HG03521 (cell line): Measurements from ENCODE around the gene GRK1.

ENCODE experiments used
- ATAC-seq: cut with Tn5 transposase; IDR thresholded peaks from one replicate; pipeline ENCODE4 v1.9.1; 2021; ENCODE audit warnings: mild to moderate bottlenecking, moderate library complexity; ENCODE audit not compliant: unreplicated experiment

GRK1 gene

DNA sequence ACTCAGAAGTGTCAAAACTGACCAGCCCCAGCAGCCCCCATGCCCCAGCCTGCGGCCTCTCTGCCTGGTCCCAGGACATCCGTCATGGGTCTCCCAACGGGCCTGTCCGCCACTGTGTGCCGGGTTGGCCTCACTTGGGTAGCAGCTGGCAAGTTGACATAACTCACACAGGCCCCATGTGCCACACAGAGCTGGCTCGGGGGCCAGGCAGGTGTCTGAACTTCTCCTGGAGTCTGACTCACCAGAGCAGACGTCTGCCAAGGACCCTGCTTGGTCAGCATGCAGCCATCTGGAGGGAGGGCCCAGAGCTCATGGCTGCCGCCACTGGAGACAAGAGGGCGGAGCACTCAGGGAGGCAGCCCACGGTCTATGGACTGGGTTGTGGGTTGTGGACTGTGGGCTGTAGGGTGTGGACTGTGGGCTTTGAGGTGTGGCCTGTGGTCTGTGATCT is 60.0 kb downstream of the GRK1 start:
- no peak for ATAC-seq

DNA sequence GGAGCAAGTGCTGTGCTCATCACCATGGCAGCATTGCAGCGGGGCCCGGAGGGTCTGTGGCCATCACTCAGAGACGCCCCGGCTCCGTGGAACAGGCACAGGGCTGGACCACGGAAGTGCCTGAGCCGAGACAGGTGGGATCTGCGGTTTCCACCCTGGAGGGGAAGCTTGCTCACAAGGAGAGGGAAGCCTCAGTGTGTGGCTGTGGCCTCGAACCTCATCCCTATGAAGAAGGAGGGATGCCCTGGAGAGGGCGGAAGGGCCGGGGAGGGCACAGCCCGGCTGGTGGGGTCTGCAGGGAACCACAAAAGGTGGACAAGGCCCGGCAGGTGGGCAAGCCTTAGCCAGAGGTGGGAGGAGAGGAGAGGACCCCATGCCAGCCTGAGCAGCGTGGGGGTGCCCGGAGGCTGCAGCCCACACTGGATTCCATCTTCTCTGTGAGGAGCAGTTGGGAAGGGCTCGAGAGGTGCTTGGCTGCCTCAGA is 61.6 kb downstream of the GRK1 start:
- ATAC-seq = no peak

DNA sequence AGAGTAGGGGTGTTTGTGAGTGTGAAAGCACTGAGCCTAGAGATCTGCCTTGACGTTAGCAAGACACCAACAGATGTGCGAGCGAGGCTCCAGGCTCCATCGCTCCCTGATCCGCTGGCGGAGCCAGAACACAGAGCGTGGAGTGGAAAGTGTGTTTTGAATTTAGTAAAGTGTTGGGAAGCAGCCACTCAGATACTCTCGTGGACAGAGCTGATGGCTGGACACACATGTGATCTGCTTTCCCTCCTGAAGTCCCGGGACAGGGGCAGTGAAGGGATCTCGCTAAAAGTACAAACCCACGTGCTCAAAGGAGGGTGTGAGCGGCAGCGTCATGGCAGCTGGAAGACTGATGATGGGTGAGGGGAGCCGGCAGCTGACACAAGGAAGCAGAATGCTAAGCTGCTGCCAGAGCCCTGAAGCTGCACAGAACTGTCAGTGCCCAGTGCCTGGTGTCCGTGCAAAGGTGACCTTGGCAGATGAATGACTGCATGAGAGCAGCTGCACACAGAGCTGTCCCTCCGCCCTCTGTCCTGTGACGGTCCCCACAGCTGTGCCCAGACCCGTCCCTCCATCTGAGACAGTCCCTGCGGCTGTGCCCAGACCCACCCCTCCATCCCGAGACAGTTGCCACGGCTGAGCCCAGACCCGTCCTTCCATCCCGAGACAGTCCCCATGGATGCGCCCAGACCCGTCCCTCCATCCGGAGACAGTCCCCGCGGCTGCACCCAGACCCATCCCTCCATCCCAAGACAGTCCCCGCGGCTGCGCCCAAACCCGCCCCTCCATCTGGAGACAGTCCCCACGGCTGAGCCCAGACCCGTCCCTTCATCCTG is 62.4 kb downstream of the GRK1 start:
- ATAC-seq = no peak

DNA sequence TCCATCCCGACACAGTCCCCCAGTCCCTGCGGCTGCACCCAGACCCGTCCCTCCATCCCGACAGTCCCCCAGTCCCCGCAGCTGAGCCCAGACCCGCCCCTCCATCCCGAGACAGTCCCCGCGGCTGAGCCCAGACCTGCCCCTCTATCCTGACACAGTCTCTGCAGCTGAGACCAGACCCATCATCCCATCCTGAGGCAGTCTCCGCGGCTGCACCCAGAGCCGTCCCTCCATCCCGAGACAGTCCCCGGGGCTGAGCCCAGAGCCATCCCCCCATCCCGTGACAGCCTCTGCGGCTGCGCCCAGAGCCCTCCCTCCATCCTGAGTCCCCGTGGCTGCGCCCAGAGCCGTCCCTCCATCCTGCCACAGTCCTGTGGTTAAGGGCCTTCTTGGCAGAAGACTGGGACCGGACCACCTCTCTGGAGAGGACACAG is 63.3 kb downstream of the GRK1 start:
- no peak for ATAC-seq

DNA sequence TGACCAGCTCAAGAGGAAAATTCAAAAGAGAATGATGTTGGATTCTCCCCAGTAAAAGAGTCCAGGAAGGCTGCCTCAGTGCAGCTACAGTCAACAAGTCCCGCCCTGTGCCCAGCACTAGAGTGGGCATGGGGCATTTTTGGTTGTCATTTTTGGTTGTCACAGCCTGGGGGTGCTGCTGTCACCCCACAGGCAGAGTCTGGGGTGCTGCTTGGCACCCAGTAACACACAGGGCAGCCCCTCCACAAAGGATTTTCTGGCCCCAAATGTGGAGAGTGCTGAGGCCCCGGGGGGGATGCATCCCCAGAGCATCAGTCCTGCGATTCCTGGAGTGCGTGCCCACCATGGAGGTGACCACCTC is 63.8 kb downstream of the GRK1 start:
- ATAC-seq = no peak

DNA sequence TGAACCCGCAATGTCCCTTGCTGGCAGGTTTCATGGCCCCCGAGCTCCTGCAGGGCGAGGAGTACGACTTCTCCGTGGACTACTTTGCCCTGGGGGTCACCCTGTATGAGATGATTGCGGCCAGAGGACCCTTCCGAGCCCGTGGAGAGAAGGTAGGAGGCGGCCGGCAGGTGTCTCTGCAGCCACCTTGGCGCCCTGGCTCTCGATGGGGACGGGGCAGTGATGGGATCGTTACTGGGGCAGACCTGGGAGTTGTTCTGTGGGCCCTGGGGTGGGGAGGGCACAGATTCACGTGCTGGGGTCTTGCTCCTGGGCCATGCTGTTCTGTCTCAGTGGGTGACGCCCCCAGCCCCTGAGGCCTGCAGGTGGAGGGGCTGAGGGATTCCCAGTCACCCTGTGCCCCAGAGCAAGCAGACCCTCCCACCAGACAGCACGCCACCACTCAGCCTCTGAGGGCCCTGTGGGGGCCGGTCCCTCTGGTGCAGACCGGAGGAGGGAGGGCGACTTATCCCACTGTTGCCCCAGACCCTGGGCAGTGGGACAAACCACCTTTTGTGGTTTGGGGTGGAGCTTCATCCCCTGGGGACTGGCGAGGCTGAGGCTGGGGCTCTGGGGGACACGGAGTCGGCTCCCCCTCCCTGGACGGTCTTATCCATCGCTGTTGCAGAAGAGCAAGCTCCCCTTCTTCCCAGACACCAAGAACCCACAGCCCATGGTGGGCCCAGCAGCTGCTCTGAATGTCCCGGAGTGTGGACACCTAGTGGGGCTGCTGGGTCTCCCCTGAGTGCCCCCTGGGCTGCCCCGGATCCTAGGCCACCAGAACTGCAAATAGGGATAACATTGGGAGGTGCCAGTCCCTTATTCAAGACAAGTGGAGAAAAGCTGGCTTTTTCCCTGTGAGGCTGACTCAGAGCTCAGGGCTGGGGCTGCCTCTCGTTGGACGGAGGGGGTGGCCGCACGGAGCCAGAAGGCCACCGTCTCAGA is 64.5 kb downstream of the GRK1 start:
- ATAC-seq = no peak

DNA sequence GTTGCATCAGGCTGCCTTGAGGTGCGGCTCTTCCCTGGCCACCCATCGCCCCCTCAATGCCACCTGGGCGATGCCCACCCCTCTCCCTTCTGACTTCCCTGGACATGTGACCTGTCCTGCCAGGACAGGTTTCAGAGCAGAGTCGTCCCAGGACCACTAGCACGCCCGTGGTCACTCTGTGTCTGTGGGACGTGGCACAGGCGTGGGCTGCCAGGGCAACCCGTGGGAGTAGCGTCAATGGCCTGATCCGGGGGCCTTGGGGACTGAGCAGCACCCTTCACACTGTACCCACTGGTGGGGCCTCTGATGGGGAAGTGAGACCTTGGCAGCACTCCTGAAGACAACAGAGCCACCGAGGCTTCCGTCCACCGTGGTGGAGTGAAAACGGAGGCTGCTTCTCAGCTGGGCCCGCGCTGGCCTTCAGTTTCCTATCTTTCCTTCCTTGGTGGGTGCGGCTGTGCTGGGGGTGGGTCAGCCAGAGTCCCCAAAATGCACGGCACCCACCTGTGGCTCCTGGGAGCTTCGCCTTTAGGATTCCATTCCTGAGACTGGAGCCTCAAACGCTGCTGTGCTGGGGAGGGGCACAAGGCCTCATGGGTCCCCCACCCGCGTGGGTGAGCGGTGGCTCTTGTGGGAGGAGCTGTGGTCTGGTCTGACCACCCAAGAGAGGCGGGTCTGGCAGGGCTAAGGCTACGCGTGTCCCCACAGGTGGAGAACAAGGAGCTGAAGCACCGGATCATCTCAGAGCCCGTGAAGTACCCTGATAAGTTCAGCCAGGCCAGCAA is 65.3 kb downstream of the GRK1 start:
- no peak for ATAC-seq

DNA sequence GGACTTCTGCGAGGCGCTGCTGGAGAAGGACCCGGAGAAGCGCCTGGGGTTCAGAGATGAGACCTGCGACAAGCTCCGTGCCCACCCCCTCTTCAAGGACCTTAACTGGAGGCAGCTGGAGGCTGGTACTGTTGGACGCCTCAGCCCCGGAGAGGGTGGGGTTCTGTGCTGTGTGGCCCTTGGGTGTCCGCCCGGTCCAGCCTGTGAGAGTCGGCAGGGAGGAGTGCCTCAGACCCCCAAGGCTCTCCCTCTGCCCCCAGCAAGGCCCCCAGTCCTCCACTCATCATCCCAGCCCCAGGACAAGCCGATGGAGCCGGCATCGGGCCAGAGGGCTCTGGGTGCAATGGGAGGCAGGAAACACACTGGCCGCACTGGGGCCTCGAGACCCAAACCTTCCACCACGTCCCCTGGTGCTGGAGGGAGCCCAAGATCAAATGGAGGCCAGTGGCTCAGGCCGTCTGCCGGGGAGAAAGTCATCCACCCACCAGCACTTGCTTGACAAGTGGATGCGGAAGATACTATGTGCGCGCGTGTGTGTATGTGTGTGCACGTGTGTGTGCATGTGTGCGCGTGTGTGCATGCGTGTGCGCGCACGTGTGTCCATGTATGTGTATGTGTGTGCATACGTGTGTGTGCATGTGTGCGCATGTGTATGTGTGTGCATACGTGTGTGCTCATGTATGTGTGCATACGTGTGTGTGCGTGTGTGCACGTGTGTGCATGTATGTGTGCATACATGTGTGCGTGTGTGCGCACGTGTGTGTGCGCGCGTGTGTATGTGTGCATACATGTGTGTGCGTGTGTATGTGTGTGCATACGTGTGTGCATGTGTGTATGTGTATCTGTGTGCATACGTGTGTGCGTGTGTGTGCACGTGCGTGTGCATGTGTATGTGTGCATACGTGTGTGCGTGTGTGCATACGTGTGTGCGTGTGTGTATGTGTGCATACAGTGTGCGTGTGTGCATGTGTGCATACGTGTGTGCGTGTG is 66.2 kb downstream of the GRK1 start:
- ATAC-seq = no peak

DNA sequence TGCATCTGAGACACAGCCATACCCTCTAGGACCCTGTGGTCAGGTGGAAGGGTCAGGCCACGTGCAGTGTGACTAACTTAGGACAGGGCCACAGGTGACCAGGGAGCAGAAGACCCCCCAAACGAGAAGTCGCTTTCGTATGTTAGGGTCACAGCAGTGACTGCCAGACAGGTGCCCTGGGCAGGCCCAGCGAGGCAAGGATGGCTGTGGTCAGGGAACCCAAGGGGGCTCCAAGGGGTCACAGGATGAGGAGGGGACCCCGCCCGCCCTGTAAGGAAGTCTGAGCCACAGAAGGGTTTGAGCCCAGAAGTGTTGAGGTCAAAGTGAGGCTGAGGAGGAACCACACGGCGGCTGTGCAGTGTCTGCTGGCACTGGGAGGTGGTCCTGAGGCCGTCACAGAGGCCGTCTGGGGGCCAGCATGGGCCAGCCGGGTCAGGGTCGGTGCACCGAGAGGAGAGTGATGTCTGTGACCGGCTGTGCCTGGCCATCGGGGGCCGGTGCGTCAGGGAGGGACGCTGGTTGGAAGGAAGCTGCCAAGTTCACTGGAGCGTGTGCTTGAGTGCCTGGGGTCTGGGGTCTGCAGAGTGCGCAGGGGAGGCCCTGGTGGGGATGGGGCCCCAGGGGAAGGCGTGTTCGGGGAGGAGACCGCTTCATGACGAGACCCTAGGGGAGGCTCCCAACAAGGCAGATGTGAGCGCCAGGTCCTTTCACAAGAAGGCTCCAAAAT is 67.2 kb downstream of the GRK1 start:
- ATAC-seq = no peak

DNA sequence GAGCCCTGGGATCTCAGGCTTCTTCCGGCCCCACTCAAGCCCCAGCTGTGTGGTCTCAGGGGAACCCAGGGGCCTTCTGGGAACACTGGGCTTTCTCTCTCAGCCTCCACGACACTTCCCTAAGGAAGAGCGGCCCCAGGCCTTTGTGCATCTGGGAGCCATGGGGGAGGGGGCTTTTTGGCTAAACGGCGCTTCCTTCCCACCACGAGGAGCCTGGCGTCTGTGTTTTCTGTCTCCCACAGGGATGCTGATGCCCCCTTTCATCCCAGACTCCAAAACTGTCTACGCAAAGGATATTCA is 67.8 kb downstream of the GRK1 start:
- ATAC-seq = no peak

DNA sequence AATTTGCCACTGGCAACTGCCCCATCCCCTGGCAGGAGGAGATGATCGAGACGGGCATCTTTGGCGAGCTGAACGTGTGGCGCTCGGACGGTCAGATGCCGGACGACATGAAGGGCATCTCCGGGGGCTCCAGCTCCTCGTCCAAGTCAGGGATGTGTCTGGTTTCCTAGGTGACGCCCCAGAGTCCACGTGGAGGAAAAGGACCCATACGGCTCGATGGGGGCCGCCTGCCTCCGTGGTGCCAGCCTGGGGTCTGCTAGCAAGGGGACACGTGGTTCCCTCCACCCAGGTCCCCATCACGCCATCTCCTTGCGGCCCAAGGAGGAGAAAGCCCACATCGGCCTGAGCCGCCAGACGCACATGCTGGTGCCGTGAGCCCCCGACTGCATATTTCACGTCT is 68.2 kb downstream of the GRK1 start:
- ATAC-seq = no peak

DNA sequence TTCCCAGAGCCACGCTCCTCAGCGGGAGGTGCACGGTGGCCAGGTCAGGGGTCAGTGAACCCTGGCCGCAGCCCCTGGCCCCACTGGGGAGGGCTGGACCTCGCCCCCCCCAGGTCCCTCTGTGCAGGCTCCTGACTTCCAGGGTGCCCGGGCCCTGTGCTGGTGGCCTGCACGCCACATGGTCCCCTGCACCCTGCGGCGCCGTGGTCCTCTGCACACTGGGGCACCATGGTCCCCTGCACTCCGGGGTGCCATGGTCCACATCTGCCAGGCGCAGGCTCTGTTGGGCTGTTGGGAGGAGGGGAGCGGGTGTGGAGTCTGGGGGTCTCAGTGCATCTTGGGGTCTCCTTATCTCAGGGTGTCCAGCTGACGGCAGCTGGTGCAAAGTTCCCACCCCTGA is 68.7 kb downstream of the GRK1 start:
- ATAC-seq = no peak

DNA sequence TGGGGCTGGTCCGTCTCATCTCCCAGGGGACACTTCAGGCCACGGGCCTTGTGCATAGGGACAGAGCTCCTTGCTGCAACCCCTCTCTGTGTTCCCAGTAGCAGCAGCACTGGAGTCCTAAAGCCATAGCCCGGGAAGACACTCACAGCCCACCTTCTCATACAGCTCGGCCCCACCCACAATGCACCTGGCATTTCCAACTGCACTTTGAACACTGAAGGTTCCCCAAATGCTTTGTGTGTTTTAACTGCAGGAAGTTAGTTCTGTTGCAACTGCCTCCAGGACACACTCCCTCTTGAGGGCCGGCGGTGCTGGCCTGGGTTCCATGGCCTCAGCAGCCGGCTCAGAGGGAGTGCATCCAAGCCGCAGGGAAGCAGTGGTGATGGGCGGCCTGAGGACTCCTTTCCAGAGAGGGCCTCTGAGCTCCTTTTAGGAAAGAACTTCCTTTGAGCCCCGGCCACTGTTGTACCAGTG is 69.3 kb downstream of the GRK1 start:
- ATAC-seq = no peak

DNA sequence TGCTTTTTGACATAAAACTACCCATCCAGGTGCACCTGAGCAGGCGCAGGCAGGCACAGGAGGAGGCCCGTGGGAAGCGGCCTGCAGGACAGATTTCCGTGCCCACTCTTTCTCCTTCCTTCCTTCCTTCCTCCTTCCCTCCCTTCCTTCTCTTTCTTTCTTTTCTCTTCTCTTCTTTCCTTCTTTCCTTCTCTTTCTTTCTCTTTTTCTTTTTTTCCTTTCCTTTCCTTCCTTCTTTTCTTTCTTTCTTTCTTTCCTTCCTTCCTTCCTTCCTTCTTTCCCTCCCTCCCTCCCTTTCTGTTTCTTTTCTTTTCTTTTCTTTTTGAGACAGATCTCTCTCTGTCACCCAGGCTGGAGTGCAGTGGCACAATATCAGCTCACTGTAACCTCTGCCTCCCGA is 70.8 kb downstream of the GRK1 start:
- ATAC-seq = no peak

DNA sequence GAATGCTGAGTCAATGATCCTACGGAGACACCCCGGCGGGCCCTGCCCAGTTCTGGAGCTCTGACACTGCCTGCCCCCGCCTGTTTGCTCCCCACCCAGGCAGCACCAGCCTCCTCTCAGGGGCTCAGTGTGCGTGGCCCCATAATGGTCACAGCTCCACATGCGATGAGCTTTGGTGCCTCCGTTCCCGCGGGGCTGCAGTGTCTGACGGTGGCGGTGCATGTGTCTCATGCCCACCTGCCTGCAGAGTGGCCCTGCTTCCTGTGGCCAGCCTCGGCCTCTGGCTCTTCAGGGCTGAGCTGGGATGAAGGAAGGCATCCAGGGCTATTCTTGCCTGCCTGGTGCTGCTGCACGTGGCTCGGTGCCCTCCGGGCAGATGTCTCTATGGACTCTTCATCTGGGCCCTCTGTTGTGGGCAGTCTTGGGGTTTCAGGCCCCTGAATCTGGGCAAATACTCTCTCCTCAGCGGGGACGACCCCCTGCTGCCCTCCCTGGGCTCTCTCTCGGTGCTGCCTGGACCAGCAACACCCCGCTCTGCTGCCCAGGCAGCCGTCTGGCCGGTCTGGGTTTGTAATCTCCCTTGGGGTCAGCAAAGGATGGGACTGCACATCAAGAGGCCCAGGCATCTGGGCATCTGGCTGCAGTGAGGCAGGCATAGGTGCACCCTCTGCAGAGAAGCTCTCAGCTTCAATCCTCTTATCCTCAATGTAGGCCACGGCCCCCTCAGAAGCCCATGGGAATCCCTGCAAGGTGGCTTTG is 72.7 kb downstream of the GRK1 start:
- ATAC-seq = no peak

DNA sequence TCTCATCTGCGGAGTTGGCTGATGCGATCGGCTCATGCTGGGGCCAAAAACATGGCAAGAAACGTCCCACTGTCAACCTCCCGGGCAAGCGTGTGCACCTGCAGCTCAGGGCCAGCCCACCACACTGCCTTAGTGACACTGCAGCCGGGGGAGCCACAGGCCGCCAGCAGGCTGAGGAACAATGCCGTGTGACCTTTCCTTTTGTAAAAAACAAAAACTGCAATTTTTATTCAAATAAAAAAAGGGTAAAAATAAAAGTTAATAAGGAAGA is 73.2 kb downstream of the GRK1 start:
- ATAC-seq = no peak

DNA sequence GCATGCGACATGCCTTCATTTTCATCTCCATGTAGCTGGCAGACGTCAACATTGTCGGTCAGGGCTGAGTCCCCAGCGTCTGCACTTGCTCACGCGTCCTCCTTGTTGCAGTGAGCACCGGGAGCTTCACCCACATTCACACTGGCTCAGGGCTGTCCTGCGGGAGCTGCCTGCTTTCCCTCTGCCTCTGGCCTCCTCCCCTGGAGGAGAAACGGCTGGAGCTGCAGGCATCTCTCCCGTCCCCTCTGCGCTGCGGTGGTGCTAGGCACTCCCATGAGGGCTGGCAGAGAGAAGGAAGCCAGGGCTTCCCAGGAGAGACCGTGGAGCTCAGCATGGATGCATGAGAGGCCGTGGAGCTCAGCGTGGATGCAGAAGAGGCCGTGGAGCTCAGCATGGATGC is 73.6 kb downstream of the GRK1 start:
- ATAC-seq = no peak

DNA sequence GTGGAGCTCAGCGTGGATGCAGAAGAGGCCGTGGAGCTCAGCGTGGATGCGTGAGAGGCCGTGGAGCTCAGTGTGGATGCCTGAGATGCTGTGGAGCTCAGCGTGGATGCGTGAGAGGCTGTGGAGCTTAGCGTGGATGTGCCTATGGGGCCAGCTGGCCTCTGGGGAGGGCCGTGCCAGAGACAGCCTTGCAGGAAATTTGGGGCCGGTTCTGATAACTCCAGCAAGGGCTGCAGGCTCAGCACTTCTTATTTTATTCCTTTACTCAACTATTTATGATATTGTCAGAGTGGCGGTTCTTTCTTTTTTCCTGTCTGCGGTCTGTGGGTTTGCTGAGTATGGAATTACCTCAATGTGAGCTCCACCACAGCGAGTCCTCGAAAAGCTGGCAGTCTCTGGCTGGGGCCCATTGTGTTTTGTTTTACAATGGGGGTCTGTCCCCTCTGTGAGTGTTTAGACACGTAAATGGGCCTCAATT is 74.2 kb downstream of the GRK1 start:
- ATAC-seq = no peak
